Fibroblast of skin of abdomen (primary cell): ENCODE results near the gene TRIM9.

Source experiments
- DNase-seq: peaks from one replicate; pipeline ENCODE4 v3.0.0-alpha.2; 2013

Gene TRIM9

GRCh38 chr14:51093371-51094281 is 1.3 kb downstream of the TRIM9 start:
- DNase-seq: no peak

- DNase-seq: no peak
Observed at GRCh38 chr14:51092965-51093364, 1.9 kb downstream of the TRIM9 start.

GRCh38 chr14:51089278-51089677 is 5.6 kb downstream of the TRIM9 start:
- no peak for DNase-seq

DNA sequence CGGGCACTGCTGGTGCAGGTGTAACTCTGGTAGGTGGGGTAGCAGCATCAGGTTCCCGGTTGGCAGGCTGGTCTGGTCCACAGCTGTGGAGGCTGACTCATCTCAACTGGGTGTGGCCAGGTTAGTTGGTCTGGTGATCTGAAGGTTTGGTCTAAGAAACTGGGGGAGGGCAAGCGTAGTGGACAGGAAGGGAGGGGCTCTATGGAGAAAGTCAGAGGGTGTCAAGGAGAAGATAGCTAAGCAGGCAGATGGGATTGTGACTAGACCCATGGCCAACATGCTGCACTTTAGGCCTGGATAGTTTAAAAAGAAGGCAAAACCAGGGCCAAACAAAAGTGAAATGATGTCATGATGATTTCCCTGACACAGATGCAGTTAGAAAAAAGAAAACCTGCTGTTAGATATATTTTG is 7.9 kb downstream of the TRIM9 start:
- no peak for DNase-seq

- no peak for DNase-seq
Observed at GRCh38 chr14:51086044-51086443, 8.9 kb downstream of the TRIM9 start.

DNA sequence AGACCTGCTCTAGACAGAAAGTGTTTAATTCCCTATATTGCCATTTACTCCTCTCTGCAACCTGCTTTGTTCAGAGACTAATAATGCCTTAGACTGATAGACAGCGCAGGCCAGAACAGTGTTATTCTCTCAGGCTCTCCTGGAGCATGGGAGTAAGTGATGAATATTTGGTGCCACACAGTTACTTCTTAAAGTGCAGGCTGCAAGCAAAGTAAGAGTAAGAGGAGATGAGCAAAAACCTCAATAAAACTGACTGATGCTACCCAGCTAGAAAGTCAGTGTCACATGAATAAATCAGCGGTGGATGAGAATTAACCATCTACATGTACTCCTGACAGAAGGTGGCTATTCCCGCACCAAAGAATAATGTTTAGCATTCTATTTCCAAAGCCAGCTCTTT is 9.9 kb downstream of the TRIM9 start:
- no peak for DNase-seq

DNA sequence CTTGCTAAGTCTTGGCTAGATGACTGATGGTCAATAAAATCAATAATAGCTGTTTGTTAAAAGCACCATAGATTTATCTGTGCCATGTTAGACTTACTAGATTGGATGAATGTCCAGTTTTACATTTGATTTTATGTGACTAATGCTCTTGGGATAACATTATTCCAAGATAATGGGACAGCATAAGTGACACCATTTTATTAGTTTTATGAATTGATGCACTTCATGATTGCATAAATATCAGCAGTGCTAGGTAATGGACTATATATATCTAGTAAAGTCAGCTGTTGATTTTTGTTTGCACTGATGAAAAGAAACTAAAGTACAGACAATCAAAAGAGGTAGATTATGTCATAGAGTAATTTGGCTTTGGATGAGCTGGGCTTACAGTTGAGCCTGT is 10.4 kb downstream of the TRIM9 start:
- DNase-seq: no peak

GRCh38 chr14:51082349-51082748 is 12.6 kb downstream of the TRIM9 start:
- DNase-seq: peak; percentile 59

- no peak for DNase-seq
Observed at GRCh38 chr14:51081712-51082111, 13.2 kb downstream of the TRIM9 start.

DNA sequence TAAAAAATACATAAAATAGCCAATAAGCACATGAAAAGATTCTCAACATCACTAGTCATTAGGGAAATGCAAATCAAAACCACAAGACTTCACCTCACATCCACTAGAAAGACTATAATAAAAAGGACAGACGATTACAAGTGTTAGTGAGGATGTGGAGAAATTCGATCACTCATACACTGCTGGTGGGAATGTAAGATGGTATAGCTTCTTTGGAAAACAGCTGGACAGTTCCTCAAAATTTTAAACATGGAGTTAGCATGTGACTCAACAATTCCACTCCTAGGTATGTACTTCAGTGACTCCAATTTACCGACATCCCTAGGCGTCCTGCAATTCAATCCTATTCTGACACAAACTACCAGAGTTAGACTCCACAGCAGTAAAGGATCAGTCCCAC is 13.7 kb downstream of the TRIM9 start:
- no peak for DNase-seq

DNA sequence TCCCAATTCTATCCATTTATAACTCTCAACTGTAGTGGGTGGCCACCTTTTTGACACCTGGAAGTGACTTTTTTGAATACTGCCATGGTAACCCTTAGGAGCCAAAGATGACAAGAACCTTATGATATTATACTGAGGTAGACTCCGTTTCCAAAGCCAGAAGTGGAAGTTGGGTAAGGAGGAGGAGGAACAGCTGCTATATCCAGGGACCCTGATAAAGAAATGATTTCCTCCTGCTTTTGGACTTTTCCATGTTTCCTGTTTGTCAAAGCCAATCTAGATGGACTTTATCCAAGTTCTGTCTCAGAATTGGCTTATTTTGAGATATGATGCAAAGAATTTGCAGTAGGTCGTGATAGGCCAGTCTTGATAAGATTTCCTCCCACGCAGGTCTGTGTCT is 14.3 kb downstream of the TRIM9 start:
- no peak for DNase-seq

DNA sequence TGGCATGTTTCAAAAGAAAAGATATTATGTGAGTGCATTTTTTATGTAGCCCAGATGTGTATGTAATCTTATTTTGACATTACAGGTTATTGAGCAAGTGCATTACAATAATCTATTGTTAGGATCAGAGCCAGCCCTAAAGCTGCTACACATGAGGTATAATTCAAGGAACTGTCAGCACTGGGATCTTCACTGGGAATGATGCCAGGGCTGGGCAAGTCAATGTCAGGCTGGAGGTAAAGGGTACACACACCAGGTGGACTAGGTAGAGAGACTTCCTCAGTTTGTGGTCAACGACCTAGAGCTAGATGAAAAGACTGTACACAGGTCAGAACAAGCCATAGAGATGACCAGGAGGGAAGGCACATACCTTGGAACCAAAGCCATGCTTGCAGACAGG is 15.4 kb downstream of the TRIM9 start:
- no peak for DNase-seq

- DNase-seq: peak; percentile 24
Observed at GRCh38 chr14:51079085-51079484, 15.8 kb downstream of the TRIM9 start.

GRCh38 chr14:51074701-51075385 is 20.1 kb downstream of the TRIM9 start:
- no peak for DNase-seq

GRCh38 chr14:51073731-51074130 is 21.2 kb downstream of the TRIM9 start:
- DNase-seq: no peak

GRCh38 chr14:51072976-51073375 is 21.9 kb downstream of the TRIM9 start:
- no peak for DNase-seq

DNA sequence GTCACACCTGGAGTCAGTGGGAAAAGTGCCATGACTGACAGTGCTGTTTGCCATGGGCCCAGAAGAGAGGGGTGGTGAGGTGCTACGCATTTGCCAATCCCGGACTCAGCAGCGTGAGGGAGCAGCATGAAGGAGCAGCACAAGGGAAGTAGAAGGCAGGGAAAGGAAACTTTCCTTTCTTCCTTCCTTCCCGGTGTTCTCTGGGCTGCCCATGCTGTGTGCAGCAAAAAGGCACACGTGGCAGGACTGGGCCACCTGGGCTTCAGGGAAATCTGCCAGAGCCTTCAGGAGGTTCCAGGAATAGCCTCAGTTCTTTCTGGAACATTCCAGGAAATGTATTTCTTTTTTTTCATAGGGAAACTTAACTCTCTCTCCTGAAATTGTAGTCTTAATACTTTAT is 23.0 kb downstream of the TRIM9 start:
- DNase-seq: no peak

DNA sequence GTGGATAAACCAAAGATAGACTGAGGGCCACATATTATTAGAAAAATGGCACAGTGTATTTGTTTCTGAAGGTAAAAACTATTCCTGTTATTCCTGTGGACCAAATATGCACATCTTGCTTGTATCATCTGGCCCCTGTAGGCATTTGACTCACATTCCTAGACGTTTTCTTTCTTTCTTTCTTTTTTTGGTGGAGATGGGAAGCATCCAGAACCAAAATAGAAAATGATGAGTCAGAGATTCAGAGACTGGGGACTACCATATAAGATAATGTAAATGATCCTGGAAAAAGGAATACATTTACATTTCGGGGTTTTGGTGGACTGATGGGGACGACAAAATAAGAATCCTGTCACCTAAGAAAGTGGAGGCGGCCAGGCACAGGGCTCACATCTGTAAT is 24.2 kb downstream of the TRIM9 start:
- peak; percentile 49 for DNase-seq

DNA sequence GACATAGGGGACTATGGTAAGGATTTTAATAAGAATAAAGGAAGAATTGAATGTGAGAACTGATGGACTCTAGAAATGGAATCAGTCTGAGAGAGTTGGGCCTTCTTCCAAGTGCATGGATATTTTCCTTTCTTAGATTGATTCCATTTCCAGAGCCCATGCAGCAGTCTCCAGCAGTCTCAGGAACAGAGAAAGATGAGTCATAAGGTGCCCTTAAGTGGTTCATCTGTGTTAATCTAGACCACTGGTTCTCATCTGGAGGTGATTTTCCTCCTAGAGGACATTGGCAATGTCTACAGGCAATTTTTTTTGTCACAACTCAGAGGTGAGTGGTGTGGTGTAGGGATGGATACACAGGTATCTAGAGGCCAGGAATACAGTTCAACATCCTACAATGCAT is 25.9 kb downstream of the TRIM9 start:
- peak; percentile 30 for DNase-seq

DNA sequence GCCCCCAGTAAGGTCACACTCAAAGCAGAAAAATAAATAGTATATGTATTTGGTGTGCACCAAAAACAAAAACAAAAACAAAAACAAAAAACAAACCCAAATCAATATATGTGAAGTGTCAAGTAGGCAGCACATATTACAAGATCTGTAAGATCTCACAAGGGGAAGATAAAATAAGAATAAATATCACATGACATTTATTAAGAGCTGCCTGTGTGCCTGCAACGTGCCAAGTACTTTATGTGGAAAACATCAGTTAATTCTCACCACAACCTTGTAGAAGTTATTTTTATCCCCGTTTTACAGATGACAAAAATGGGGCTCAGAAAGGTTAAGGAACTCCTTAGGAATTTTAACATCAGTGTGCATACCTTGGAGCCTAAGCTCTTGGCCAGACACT is 26.6 kb downstream of the TRIM9 start:
- no peak for DNase-seq

DNA sequence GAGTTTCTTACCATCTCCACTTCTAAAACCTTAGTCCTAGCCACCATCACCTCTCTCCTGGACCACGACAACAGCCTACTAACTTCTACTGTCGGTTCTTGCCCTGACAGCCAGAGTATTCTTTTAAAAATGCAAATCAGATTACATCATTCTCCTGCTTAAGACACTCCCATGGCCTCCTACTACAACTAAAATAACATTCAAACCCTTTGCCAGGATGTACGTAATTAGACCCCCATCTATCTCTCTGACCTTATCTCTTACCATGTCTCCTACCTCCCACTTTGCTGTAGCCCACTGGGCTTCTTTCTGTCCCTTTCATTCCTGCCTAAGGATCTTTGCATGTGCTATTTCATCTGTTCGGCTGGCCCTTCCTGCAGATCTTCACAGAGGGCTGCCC is 27.6 kb downstream of the TRIM9 start:
- DNase-seq: no peak

- DNase-seq: no peak
Observed at GRCh38 chr14:51066576-51066975, 28.3 kb downstream of the TRIM9 start.

GRCh38 chr14:51059032-51059431 is 35.9 kb downstream of the TRIM9 start:
- DNase-seq: no peak

GRCh38 chr14:51058382-51058781 is 36.5 kb downstream of the TRIM9 start:
- DNase-seq: no peak
